Measurements from ENCODE around the gene POLR2J3. TPM values are rescaled to one million over a fixed set of nuclear protein-coding genes. Genes with fewer than 3 reads are reported as not detected.
"Not testable (repeated sequence)": the region's sequence is repeated elsewhere in the genome, so short reads cannot be mapped to it uniquely, and the experiment has no call there.

Gene POLR2J3
- total and polyA plus RNA-seq, 2 donors (not counting 1 experiment from before 2014, with no cell fraction given): 166 to 192 TPM

DNA sequence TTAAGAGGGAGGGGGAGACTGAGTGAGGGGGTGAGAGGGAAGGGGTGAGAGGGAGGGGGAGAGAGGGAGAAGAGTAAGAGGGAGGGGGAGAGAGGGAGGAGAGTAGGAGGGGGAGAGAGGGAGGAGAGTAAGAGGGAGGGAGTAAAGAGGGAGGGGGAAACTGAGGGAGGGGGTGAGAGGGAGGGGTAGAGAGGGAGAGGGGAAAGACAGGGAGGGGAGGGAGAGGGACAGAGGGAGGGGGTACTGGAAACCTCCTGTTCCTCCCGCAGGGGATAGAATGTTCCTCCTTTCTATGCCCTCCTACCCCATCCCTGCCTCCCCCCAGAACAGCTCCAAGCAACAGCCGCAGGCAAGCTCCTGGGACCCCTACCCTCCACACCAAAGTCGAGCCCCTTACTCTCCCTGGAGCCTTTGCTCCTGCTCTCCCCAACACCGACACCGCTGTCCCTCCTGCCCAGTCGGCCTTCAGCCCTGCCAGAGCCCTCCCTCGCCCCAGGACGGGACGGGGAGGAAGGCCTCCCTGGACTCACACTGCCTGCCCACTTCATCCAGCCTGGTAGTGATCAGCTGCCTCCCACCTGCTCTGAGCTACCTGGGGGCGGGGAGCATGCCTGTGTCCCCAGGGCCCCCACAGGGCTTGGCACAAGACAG is 39.4 kb upstream of the POLR2J3 start:
- H3K4me1 Mint-ChIP-seq; H3K36me3 ChIP-seq (replicated peaks in 1 of 2; ENCODE audit: control extremely low read depth in 1 of 2, control insufficient read depth in 1 of 2, extremely low read depth in 1 of 2, insufficient read depth in 2 of 2, low read length in 1 of 2); POLR2A ChIA-PET; H2AFZ ChIP-seq (ENCODE audit: insufficient read depth, low read depth, low read length, poor library complexity, severe bottlenecking); H3K9ac ChIP-seq (ENCODE audit: low read length); H3K27me3 ChIP-seq (replicated peaks in 1 of 4; ENCODE audit: control extremely low read depth in 1 of 4, control insufficient read depth in 3 of 4, insufficient read depth in 4 of 4, low read length in 3 of 4); CTCF ChIA-PET; H3K9me3 Mint-ChIP-seq (ENCODE audit: insufficient read depth); H3K27ac Mint-ChIP-seq; H3K79me2 ChIP-seq (ENCODE audit: control insufficient read depth, insufficient read depth, low read length); H3K9me3 ChIP-seq (ENCODE audit: control extremely low read depth in 1 of 3, control insufficient read depth in 2 of 3, insufficient read depth in 1 of 3, low read length in 2 of 3); H3K27ac ChIP-seq (ENCODE audit: low read length in 2 of 2); ATAC-seq (ENCODE audit: low read depth); H3K27me3 Mint-ChIP-seq; H4K20me1 ChIP-seq (ENCODE audit: control insufficient read depth, insufficient read depth, low read length, poor library complexity, severe bottlenecking); H3K4me2 ChIP-seq (replicated peaks; ENCODE audit: low read depth, low read length, poor library complexity, severe bottlenecking); H3K4me3 ChIP-seq (ENCODE audit: control extremely low read depth in 1 of 5, extremely low read depth in 1 of 5, insufficient read depth in 1 of 5, low read depth in 2 of 5, low read length in 4 of 5); intact Hi-C loops (cut with micrococcal nuclease): not testable (repeated sequence)
- peaks cover 0 to 11% of the 10 kb centered on the region in 2 donors for H3K4me1 ChIP-seq (ENCODE audit: control insufficient read depth in 2 of 2, insufficient read depth in 2 of 2, low read length in 2 of 2)
- H3K4me3 Mint-ChIP-seq: peak overlapping the region; percentile 37
- 59% methylated on average over 4 of the region's 10 CpGs for WGBS (ENCODE audit: insufficient coverage)
- DNase-seq: peak; percentile 27

DNA sequence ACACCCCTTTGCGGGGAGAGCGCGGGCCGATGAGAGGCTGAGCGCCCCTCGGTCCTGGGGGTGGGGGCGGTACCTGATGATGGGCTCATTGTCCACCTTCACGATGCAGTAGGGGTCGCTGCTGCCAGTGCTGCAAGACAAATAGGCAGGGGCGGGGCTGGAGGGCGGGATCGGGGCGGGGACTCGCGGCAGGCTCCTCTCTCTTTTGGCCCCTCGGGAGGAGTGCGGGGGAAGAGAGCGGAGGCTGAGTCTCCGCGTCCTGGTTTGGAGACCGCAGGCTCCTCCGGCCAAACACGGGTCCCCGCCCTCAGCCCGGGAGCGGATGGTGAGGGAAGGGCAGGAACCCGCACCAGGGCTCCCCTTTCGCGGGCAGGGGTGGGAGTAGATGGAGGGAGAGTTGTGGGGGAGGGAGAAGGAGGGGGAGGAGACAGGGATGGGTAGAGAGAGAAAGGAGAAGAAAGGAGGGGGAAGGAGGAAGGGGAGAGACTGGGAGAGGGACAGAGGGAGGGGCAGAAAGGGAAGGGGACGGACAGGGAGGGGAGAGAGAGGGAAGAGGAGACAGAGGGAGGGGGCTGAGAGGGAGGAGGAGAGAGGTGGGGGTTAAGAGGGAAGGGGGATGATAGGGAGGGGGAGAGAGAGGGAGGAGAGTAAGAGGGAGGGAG is 38.8 kb upstream of the POLR2J3 start:
- H3K27ac Mint-ChIP-seq; H3K9me3 Mint-ChIP-seq (ENCODE audit: insufficient read depth); H3K27ac ChIP-seq (ENCODE audit: low read length in 2 of 2); H3K9ac ChIP-seq (ENCODE audit: low read length); H3K9me3 ChIP-seq (ENCODE audit: control extremely low read depth in 1 of 3, control insufficient read depth in 2 of 3, insufficient read depth in 1 of 3, low read length in 2 of 3); DNase-seq; H3K4me3 ChIP-seq (ENCODE audit: control extremely low read depth in 1 of 5, extremely low read depth in 1 of 5, insufficient read depth in 1 of 5, low read depth in 2 of 5, low read length in 4 of 5); POLR2A ChIA-PET; H2AFZ ChIP-seq (ENCODE audit: insufficient read depth, low read depth, low read length, poor library complexity, severe bottlenecking); H3K4me2 ChIP-seq (replicated peaks; ENCODE audit: low read depth, low read length, poor library complexity, severe bottlenecking); H3K36me3 ChIP-seq (replicated peaks in 1 of 2; ENCODE audit: control extremely low read depth in 1 of 2, control insufficient read depth in 1 of 2, extremely low read depth in 1 of 2, insufficient read depth in 2 of 2, low read length in 1 of 2); H3K27me3 ChIP-seq (replicated peaks in 1 of 4; ENCODE audit: control extremely low read depth in 1 of 4, control insufficient read depth in 3 of 4, insufficient read depth in 4 of 4, low read length in 3 of 4); H3K79me2 ChIP-seq (ENCODE audit: control insufficient read depth, insufficient read depth, low read length); CTCF ChIA-PET; H3K27me3 Mint-ChIP-seq; H4K20me1 ChIP-seq (ENCODE audit: control insufficient read depth, insufficient read depth, low read length, poor library complexity, severe bottlenecking); H3K4me1 Mint-ChIP-seq; H3K4me3 Mint-ChIP-seq; intact Hi-C loops (cut with micrococcal nuclease): not testable (repeated sequence)
- ATAC-seq (ENCODE audit: low read depth): peak; percentile 70
- peaks cover 0 to 11% of the 10 kb centered on the region in 2 donors for H3K4me1 ChIP-seq (ENCODE audit: control insufficient read depth in 2 of 2, insufficient read depth in 2 of 2, low read length in 2 of 2)
- no CpG with 5 or more reads among the region's 30 CpGs for WGBS (ENCODE audit: insufficient coverage)

DNA sequence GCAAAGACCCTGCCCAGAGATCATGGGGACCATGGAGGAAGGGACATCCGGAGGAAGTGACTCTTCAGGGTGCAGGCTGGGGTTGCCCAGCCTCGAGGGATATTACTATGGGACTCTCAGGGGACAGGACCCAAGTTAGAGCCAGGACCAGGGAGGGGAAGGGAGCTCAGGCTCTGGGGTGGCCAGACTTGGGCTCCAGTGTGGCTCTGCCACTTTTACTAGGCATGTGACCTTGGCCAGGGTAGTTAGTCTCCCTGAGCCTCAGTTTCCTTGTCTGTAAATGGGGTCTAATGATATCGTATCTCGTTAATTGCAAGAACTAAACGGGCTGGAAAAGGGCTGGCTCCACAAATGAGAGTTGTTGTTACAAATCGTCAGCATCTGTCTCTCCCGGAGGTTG is 38.1 kb upstream of the POLR2J3 start:
- H3K27me3 Mint-ChIP-seq; H3K9me3 Mint-ChIP-seq (ENCODE audit: insufficient read depth); H3K79me2 ChIP-seq (ENCODE audit: control insufficient read depth, insufficient read depth, low read length); DNase-seq; intact Hi-C loops (cut with micrococcal nuclease); H3K36me3 ChIP-seq (replicated peaks in 1 of 2; ENCODE audit: control extremely low read depth in 1 of 2, control insufficient read depth in 1 of 2, extremely low read depth in 1 of 2, insufficient read depth in 2 of 2, low read length in 1 of 2); CTCF ChIA-PET; H3K27ac Mint-ChIP-seq; POLR2A ChIA-PET; H3K4me3 ChIP-seq (ENCODE audit: control extremely low read depth in 1 of 5, extremely low read depth in 1 of 5, insufficient read depth in 1 of 5, low read depth in 2 of 5, low read length in 4 of 5); ATAC-seq (ENCODE audit: low read depth); H3K27ac ChIP-seq (ENCODE audit: low read length in 2 of 2); H3K4me1 Mint-ChIP-seq; H4K20me1 ChIP-seq (ENCODE audit: control insufficient read depth, insufficient read depth, low read length, poor library complexity, severe bottlenecking); H3K4me2 ChIP-seq (replicated peaks; ENCODE audit: low read depth, low read length, poor library complexity, severe bottlenecking); H3K9ac ChIP-seq (ENCODE audit: low read length); H3K27me3 ChIP-seq (replicated peaks in 1 of 4; ENCODE audit: control extremely low read depth in 1 of 4, control insufficient read depth in 3 of 4, insufficient read depth in 4 of 4, low read length in 3 of 4); H2AFZ ChIP-seq (ENCODE audit: insufficient read depth, low read depth, low read length, poor library complexity, severe bottlenecking); H3K9me3 ChIP-seq (ENCODE audit: control extremely low read depth in 1 of 3, control insufficient read depth in 2 of 3, insufficient read depth in 1 of 3, low read length in 2 of 3): not testable (repeated sequence)
- H3K4me3 Mint-ChIP-seq: peak overlapping the region; percentile 29
- H3K4me1 ChIP-seq (ENCODE audit: control insufficient read depth in 2 of 2, insufficient read depth in 2 of 2, low read length in 2 of 2): peaks cover 0 to 11% of the 10 kb centered on the region in 2 donors
- no CpG with 5 or more reads among the region's 7 CpGs for WGBS (ENCODE audit: insufficient coverage)

DNA sequence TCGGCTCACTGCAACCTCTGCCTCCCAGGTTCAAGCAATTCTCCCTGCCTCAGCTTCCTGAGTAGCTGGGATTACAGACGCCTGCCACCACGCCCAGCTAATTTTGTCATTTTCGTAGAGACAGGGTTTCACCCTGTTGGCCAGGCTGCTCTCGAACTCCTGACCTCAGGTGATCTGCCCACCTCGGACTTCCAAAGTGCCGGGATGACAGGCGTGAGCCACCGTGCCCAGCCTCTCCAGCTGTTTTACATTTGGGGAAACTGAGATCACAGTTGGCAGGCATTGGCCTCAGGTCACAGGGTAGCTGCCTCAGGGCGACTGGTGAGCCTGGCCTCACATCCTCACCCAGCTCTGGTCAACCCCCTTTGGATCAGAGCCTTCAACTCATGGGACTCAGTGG is 37.4 kb upstream of the POLR2J3 start:
- POLR2A ChIA-PET; H3K9me3 ChIP-seq (ENCODE audit: control extremely low read depth in 1 of 3, control insufficient read depth in 2 of 3, insufficient read depth in 1 of 3, low read length in 2 of 3); DNase-seq; H3K4me3 Mint-ChIP-seq; H3K4me2 ChIP-seq (replicated peaks; ENCODE audit: low read depth, low read length, poor library complexity, severe bottlenecking); H3K9me3 Mint-ChIP-seq (ENCODE audit: insufficient read depth); H3K27me3 ChIP-seq (replicated peaks in 1 of 4; ENCODE audit: control extremely low read depth in 1 of 4, control insufficient read depth in 3 of 4, insufficient read depth in 4 of 4, low read length in 3 of 4); H2AFZ ChIP-seq (ENCODE audit: insufficient read depth, low read depth, low read length, poor library complexity, severe bottlenecking); intact Hi-C loops (cut with micrococcal nuclease); H3K27ac ChIP-seq (ENCODE audit: low read length in 2 of 2); ATAC-seq (ENCODE audit: low read depth); H3K27ac Mint-ChIP-seq; H3K27me3 Mint-ChIP-seq; H3K4me1 Mint-ChIP-seq; H3K9ac ChIP-seq (ENCODE audit: low read length); H3K36me3 ChIP-seq (replicated peaks in 1 of 2; ENCODE audit: control extremely low read depth in 1 of 2, control insufficient read depth in 1 of 2, extremely low read depth in 1 of 2, insufficient read depth in 2 of 2, low read length in 1 of 2); H3K79me2 ChIP-seq (ENCODE audit: control insufficient read depth, insufficient read depth, low read length); H3K4me3 ChIP-seq (ENCODE audit: control extremely low read depth in 1 of 5, extremely low read depth in 1 of 5, insufficient read depth in 1 of 5, low read depth in 2 of 5, low read length in 4 of 5); CTCF ChIA-PET; H4K20me1 ChIP-seq (ENCODE audit: control insufficient read depth, insufficient read depth, low read length, poor library complexity, severe bottlenecking): not testable (repeated sequence)
- no CpG with 5 or more reads among the region's 10 CpGs for WGBS (ENCODE audit: insufficient coverage)
- H3K4me1 ChIP-seq (ENCODE audit: control insufficient read depth in 2 of 2, insufficient read depth in 2 of 2, low read length in 2 of 2): peaks cover 0 to 11% of the 10 kb centered on the region in 2 donors

Measured in B cell (primary cell).